Measurements from ENCODE around the gene ELF5. TPM values are rescaled to one million over a fixed set of nuclear protein-coding genes. Genes with fewer than 3 reads are reported as not detected.

ELF5 gene
- total and polyA plus RNA-seq, 2 of the 8 experiments (the other 6 are each of a cell fraction or from before 2014, with no cell fraction given) = not detected

- H4K20me1 ChIP-seq (replicated peaks in 1 of 2; ENCODE audit: control insufficient read depth in 1 of 2, insufficient read depth in 2 of 2, low read length in 2 of 2) = no peaks in the 10 kb centered on the region
- ChIA-PET CTCF (ENCODE audit: partially characterized antibody) (interaction anchor here (0.9 to 1.5 kb wide), 2 partner anchors 12 to 30 kb away, joined by 3 to 5 read pairs; no protein-coding TSS in a partner anchor), POLR2A (ENCODE audit: partially characterized antibody) (no interaction called here)
- H4K91ac ChIP-seq (replicated peaks; ENCODE audit: insufficient read length, low read length) = no peak overlapping the region
- H3K56ac ChIP-seq (replicated peaks; ENCODE audit: insufficient read length, low read depth, low read length) = no peak overlapping the region
- H3K14ac ChIP-seq (ENCODE audit: insufficient read length) = no peak overlapping the region
- H2AK5ac ChIP-seq (ENCODE audit: low read depth, low read length) = no peak overlapping the region
- H3K4me2 ChIP-seq (ENCODE audit: insufficient read depth in 1 of 2, low read depth in 2 of 2, low read length in 2 of 2) = no peak overlapping the region
- H4K8ac ChIP-seq (ENCODE audit: extremely low read depth, insufficient read depth, low read length) = no peak overlapping the region
- no peaks in the 10 kb centered on the region for H3K36me3 ChIP-seq (ENCODE audit: control insufficient read depth in 2 of 4, insufficient read depth in 4 of 4, low read length in 3 of 4)
- H3K27me3 ChIP-seq (replicated peaks in 1 of 4; ENCODE audit: control insufficient read depth in 3 of 4, extremely low read depth in 1 of 4, insufficient read depth in 3 of 4, low read length in 3 of 4) = no peaks in the 10 kb centered on the region
- H2BK120ac ChIP-seq (replicated peaks; ENCODE audit: low read depth, low read length) = no peak overlapping the region
- no peak overlapping the region for H2BK20ac ChIP-seq (ENCODE audit: low read length)
- DNase-seq (ENCODE audit: low read depth in 1 of 2, low spot score in 2 of 2) (no peak), FAIRE-seq (no peak)
- H3K79me2 ChIP-seq (ENCODE audit: control insufficient read depth in 1 of 2, insufficient read depth in 2 of 2, low read length in 2 of 2) = no peaks in the 10 kb centered on the region
- no peak overlapping the region for H3K27ac ChIP-seq (ENCODE audit: low read depth, low read length)
- H3K4ac ChIP-seq (replicated peaks; ENCODE audit: insufficient read length, low read depth, low read length) = no peak overlapping the region
- H3K23ac ChIP-seq (ENCODE audit: insufficient read length) = no peak overlapping the region
- no peaks in the 10 kb centered on the region for H3K79me1 ChIP-seq (ENCODE audit: low read depth, low read length)
- no peaks in the 10 kb centered on the region; the same call in 1 of the 2 replicates for H3K23me2 ChIP-seq (ENCODE audit: low read depth, low read length)
- no peaks in the 10 kb centered on the region for H3K9me3 ChIP-seq (ENCODE audit: insufficient read depth in 2 of 2, low read depth in 1 of 2, low read length in 1 of 2)
- no peak overlapping the region for H4K5ac ChIP-seq (ENCODE audit: insufficient read length, low read depth, low read length)
- no peak overlapping the region for H2BK5ac ChIP-seq (ENCODE audit: low read depth, low read length)
- no peak overlapping the region for H2BK15ac ChIP-seq (ENCODE audit: low read length)
- no peak overlapping the region for H2AFZ ChIP-seq (ENCODE audit: low read length)
- H3K4me1 ChIP-seq (replicated peaks in 1 of 4; ENCODE audit: control insufficient read depth in 3 of 4, insufficient read depth in 4 of 4, low read length in 3 of 4) = no peaks in the 10 kb centered on the region
- no peak overlapping the region for H2BK12ac ChIP-seq (ENCODE audit: low read depth, low read length)
- H3K18ac ChIP-seq (ENCODE audit: extremely low read depth, low read length) = no peak overlapping the region
- no peak overlapping the region for H3K9ac ChIP-seq (replicated peaks in 1 of 4; ENCODE audit: extremely low read depth in 1 of 4, low read depth in 3 of 4, low read length in 3 of 4)
- TF ChIP-seq ASH2L (IDR thresholded peaks at IDR 0.05; ENCODE audit: low read length) (no peak), KDM1A (IDR thresholded peaks at IDR 0.05; ENCODE audit: borderline replicate concordance, low read length) (no peak), CTBP2 (IDR thresholded peaks at IDR 0.05; ENCODE audit: borderline replicate concordance, insufficient read depth, insufficient read length, low read length) (no peak)
- H3K4me3 ChIP-seq (ENCODE audit: extremely low read depth in 1 of 4, insufficient read depth in 2 of 4, low read depth in 3 of 4, low read length in 4 of 4) = no peak overlapping the region
These were observed 22.5 kb upstream of the ELF5 start for GRCh38 chr11:34536056-34536455.

All from H1 (cell line).